Measurements from ENCODE around the gene ADCYAP1R1.

DNA sequence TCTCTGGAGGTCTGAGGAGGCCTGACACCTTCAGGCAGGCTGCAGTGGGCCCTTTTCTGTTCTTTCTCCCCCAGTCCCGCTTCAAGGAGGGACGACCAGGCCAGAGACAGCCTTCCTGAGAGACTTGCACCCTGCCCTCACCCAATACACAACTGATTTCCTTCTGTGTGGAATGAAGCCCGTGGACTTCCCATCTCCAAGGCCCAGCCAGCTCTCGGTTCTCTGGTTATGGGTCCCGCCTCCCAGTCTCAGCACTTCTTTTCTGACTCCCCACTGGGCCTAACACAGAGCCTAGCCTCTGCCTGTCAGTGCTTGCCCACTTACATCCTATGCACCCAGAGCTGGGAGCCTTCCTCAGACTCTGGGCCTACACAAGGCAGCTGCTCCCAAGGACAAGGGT, 24.1 kb upstream of the ADCYAP1R1 start:
- TF ChIP-seq CTCF (conservative IDR thresholded peaks at IDR 0.05 in 1 of 2, IDR thresholded peaks at IDR 0.05 in 1 of 2; ENCODE audit: extremely low read depth in 1 of 2, insufficient read depth in 1 of 2, low read depth in 1 of 2, low read length in 2 of 2) (no peak), EZH2 (IDR thresholded peaks at IDR 0.05; ENCODE audit: borderline replicate concordance, low read length) (no peak)

All from mammary epithelial cell (primary cell).